NB4 (cell line): Measurements from ENCODE around the gene FBXO45.
"Not testable (repeated sequence)": the region's sequence is repeated elsewhere in the genome, so short reads cannot be mapped to it uniquely, and the experiment has no call there.

Source experiments
- CTCF ChIP-seq: IDR thresholded peaks from one replicate; pipeline ENCODE4 v1.5.1; 2012; ENCODE audit warnings: low read depth, low read length
- MAX ChIP-seq: IDR thresholded peaks from 2 replicates; pipeline ENCODE4 v1.6.1; 2011; ENCODE audit warnings: low read depth, low read length
- MYC ChIP-seq: IDR thresholded peaks from 2 replicates; pipeline ENCODE4 v1.6.1; 2011; ENCODE audit warnings: low read depth, low read length

DNA sequence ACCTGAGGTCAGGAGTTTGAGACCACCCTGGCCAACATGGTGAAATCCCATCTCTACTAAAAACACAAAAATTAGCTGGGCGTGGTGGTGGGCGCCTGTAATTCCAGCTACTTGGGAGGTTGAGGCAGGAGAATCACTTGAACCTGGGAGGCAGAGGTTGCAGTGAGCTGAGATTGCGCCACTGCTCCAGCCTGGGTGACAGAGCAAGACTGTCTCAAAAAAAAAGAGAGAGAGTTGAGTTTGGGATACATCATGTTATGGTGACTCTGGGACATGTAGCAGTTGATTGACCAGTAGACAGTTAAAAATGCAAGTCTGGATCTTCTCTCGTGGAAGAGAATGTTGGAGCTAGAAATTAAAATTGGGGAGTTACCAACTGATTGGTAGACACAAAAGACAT is 69.5 kb downstream of the FBXO45 start:
- not testable (repeated sequence) for TF ChIP-seq MYC, CTCF, MAX
